Measurements from ENCODE around the gene MRPS14. TPM values are rescaled to one million over a fixed set of nuclear protein-coding genes. Genes with fewer than 3 reads are reported as not detected.
A peak's percentile ranks its signal among the peaks of the same experiment; 100 is the strongest.

Gene MRPS14
- total RNA-seq, 1 donor from 2014 or later: 14.7 TPM

DNA sequence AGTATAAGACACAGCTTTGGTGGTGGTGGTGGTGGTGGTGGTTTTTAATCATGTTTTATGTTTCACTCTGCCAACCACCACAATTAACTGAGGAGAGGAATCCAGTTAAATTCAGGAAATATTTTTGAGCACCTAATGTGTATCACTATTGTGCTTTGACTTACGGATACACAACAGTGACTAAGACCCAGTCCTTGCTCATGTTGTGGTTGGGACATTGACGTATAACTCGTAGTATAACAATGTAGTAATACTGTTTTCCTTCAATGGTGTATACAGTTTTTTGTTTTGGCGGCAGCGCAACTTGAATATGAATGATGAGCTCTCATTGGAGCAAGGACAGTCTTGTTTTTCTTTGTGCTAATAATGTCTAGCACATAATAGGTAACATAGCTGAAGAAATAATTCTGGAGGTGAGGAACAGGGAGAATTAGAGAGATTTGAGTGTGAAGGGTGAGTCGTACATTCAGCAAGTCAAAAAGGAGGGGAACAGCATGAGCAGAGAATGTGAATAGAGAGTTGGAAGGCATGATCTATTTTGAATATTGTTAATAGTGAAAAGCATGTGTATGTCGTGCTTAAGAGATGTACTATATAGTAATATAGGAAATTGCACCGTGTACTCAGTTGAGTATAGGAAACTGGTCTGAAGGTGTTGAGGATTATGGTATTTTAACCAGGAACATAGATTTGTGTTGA is 18.0 kb downstream of the MRPS14 start:
- DNase-seq (ENCODE audit: extremely low spot score in 2 of 2): no peak

DNA sequence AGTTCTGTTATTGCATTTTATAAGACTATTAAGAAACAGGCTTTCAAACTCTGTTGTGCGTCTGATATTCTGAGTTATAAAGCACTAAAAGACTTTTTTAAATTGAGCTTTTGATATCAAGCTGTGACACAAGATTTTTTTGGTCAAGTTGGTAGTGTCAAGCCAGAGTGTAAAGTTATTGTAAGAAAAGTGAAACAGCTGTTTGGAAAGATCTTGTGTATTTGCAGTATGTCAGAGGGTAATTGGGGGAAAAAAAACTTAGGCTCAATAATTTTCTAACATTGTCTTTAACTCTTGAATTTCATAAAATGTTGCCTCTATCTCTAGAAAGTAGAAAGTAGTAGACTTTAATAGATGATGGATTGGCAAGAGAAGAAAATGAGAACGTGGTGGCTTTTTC is 19.7 kb downstream of the MRPS14 start:
- Histone ChIP-seq H3K4me3 (no peak overlapping the region), H3K27ac (no peak overlapping the region), H3K4me1 (peaks cover 43% of the 10 kb centered on the region), H3K9me3 (no peaks in the 10 kb centered on the region), H3K27me3 (no peaks in the 10 kb centered on the region), H3K36me3 (peaks cover 0 to 19% of the 10 kb centered on the region in 2 donors)
- TF ChIP-seq, protein P1, sequence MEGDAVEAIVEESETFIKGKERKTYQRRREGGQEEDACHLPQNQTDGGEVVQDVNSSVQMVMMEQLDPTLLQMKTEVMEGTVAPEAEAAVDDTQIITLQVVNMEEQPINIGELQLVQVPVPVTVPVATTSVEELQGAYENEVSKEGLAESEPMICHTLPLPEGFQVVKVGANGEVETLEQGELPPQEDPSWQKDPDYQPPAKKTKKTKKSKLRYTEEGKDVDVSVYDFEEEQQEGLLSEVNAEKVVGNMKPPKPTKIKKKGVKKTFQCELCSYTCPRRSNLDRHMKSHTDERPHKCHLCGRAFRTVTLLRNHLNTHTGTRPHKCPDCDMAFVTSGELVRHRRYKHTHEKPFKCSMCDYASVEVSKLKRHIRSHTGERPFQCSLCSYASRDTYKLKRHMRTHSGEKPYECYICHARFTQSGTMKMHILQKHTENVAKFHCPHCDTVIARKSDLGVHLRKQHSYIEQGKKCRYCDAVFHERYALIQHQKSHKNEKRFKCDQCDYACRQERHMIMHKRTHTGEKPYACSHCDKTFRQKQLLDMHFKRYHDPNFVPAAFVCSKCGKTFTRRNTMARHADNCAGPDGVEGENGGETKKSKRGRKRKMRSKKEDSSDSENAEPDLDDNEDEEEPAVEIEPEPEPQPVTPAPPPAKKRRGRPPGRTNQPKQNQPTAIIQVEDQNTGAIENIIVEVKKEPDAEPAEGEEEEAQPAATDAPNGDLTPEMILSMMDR (IDR thresholded peaks at IDR 0.05): no peak
- no peak for TF ChIP-seq POLR2A (IDR thresholded peaks at IDR 0.05)
- no peak for TF ChIP-seq POLR2AphosphoS5 (IDR thresholded peaks at IDR 0.05; ENCODE audit: insufficient read depth in 1 of 2, low read depth in 1 of 2)
- intact Hi-C loops (cut with DNase I): no loop called here
- DNase-seq (ENCODE audit: extremely low spot score in 2 of 2): no peak

More for the DNA sequence above, 18.0 kb downstream of the MRPS14 start:
- Histone ChIP-seq H3K9me3 (no peaks in the 10 kb centered on the region), H3K27ac (no peak overlapping the region), H3K36me3 (peaks cover 0 to 36% of the 10 kb centered on the region in 2 donors), H3K4me3 (no peak overlapping the region), H3K27me3 (no peaks in the 10 kb centered on the region), H3K4me1 (peaks cover 38% of the 10 kb centered on the region)
- intact Hi-C loops (cut with DNase I): no loop called here
- TF ChIP-seq POLR2A (IDR thresholded peaks at IDR 0.05): no peak
- TF ChIP-seq, protein P1 (IDR thresholded peaks at IDR 0.05): no peak
- no peak for TF ChIP-seq POLR2AphosphoS5 (IDR thresholded peaks at IDR 0.05; ENCODE audit: insufficient read depth in 1 of 2, low read depth in 1 of 2)

GRCh38 chr1:175002910-175003517 is 20.2 kb downstream of the MRPS14 start:
- Histone ChIP-seq H3K27me3 (no peaks in the 10 kb centered on the region), H3K4me1 (peaks cover 45% of the 10 kb centered on the region), H3K27ac (peak overlapping the region; percentile 8), H3K4me3 (no peak overlapping the region), H3K36me3 (peaks cover 0 to 14% of the 10 kb centered on the region in 2 donors), H3K9me3 (no peaks in the 10 kb centered on the region)
- DNase-seq (ENCODE audit: extremely low spot score in 2 of 2): no peak
- intact Hi-C loops (cut with DNase I): no loop called here
- no peak for TF ChIP-seq POLR2A (IDR thresholded peaks at IDR 0.05)
- no peak for TF ChIP-seq POLR2AphosphoS5 (IDR thresholded peaks at IDR 0.05; ENCODE audit: insufficient read depth in 1 of 2, low read depth in 1 of 2)
- TF ChIP-seq, protein P1 (IDR thresholded peaks at IDR 0.05): no peak

- TF ChIP-seq POLR2A (IDR thresholded peaks at IDR 0.05) (no peak), POLR2AphosphoS5 (IDR thresholded peaks at IDR 0.05; ENCODE audit: insufficient read depth in 1 of 2, low read depth in 1 of 2) (no peak)
- TF ChIP-seq, protein P1 (IDR thresholded peaks at IDR 0.05): no peak
- no peaks in the 10 kb centered on the region for H3K9me3 ChIP-seq
- no peaks in the 10 kb centered on the region for H3K27me3 ChIP-seq
- DNase-seq (ENCODE audit: extremely low spot score in 2 of 2): no peak
- intact Hi-C loops (cut with DNase I): no loop called here
- peak overlapping the region; percentile 100 for H3K27ac ChIP-seq
- H3K36me3 ChIP-seq: peaks cover 0 to 3% of the 10 kb centered on the region in 2 donors
- peak overlapping the region; percentile 88 to 98 for H3K4me3 ChIP-seq
- peaks cover 45% of the 10 kb centered on the region for H3K4me1 ChIP-seq
Observed at GRCh38 chr1:175000697-175001187, 22.5 kb downstream of the MRPS14 start.
